A549 (cell line): ENCODE results near the gene PARD6B. TPM values are rescaled to one million over a fixed set of nuclear protein-coding genes. Genes with fewer than 3 reads are reported as not detected.

Experiments used
- ATAC-seq, 2 experiments: fragments of 200-7000 bp in 1 of 2; fragments of >200 bp in 1 of 2; cut with Nextera tagmentation in 1 of 2; cut with Tn5 transposase in 1 of 2; 3 replicates each; pipeline versions ENCODE4 v1.8.0 to v1.9.1; 2018 to 2020; ENCODE audit warnings: mild to moderate bottlenecking in 1 of 2, moderate library complexity in 1 of 2
- CTCF ChIA-PET: fragments of 300-600 bp; sonication (Branson Sonifier 250); formaldehyde crosslinking; extraction: SDS; loops from one replicate; lab custom pipeline; 2021; ENCODE audit warnings: antibody characterized with exemption, inconsistent platforms; lab: Yijun Ruan, JAX
- POLR2A ChIA-PET: fragments of 350-600 bp; formaldehyde crosslinking; extraction: SDS; loops from one replicate; lab custom pipeline; 2021; ENCODE audit warnings: antibody characterized with exemption, inconsistent platforms; lab: Yijun Ruan, JAX
- DNase-seq, 2 experiments: peaks; one replicate each; pipeline versions ENCODE4 v3.0.0 to v3.0.0-alpha.2; 2011 to 2016; ENCODE audit warnings: low read depth in 1 of 2, low spot score in 1 of 2
- FAIRE-seq: peaks from 2 replicates; lab custom pipeline; 2011; peaks lifted over from hg19 to GRCh38; lab: Jason Lieb, UNC
- H3K27ac ChIP-seq, 2 experiments: fragments of >200 bp; sonication (Bioruptor Twin); formaldehyde crosslinking; 3 replicates each; pipeline ENCODE4 v1.5.1; 2016 to 2017
- H3K4me1 ChIP-seq: fragments of >200 bp; sonication (Bioruptor Twin); formaldehyde crosslinking; 3 replicates; pipeline ENCODE4 v1.6.1; 2016
- H3K4me2 ChIP-seq: fragments of >200 bp; sonication (Bioruptor Twin); formaldehyde crosslinking; 3 replicates; pipeline ENCODE4 v1.6.1; 2016
- H3K4me3 ChIP-seq: fragments of >200 bp; sonication (Bioruptor Twin); formaldehyde crosslinking; 3 replicates; pipeline ENCODE4 v1.5.1; 2016
- H3K9me3 ChIP-seq: fragments of >200 bp; sonication (Bioruptor Twin); formaldehyde crosslinking; 3 replicates; pipeline ENCODE4 v1.6.1; 2016
- CEBPB ChIP-seq, 2 experiments: fragments of >200 bp in 1 of 2; sonication (Bioruptor Twin) in 1 of 2; formaldehyde crosslinking in 1 of 2; IDR thresholded peaks; 2 replicates each; pipeline ENCODE4 v1.6.1; 2012 to 2016
- CHD2 ChIP-seq: fragments of 150-350 bp; IDR thresholded peaks from 2 replicates; pipeline ENCODE4 v1.6.1; 2014; ENCODE audit warnings: low read length; ENCODE audit not compliant: partially characterized antibody
- CHD4 ChIP-seq: fragments of 200-600 bp; sonication (generic); IDR thresholded peaks from 2 replicates; pipeline ENCODE4 v1.6.1; 2016; ENCODE audit warnings: antibody characterized with exemption, mild to moderate bottlenecking, borderline replicate concordance
- EHF ChIP-seq: fragments of 250-450 bp; sonication (Bioruptor Pico); IDR thresholded peaks from 2 replicates; pipeline ENCODE4 v1.5.0; 2020; ENCODE audit warnings: mild to moderate bottlenecking
- ESRRA ChIP-seq: fragments of 150-350 bp; IDR thresholded peaks from 2 replicates; pipeline ENCODE4 v1.6.1; 2014; ENCODE audit warnings: mild to moderate bottlenecking, low read length, borderline replicate concordance
- FOXS1 ChIP-seq: fragments of 250-450 bp; sonication (Bioruptor Pico); IDR thresholded peaks from 2 replicates; pipeline ENCODE4 v1.5.0; 2020; ENCODE audit warnings: mild to moderate bottlenecking, moderate library complexity
- HEYL ChIP-seq: fragments of 250-450 bp; sonication (Bioruptor Pico); IDR thresholded peaks from 2 replicates; pipeline ENCODE4 v1.8.0; 2021; ENCODE audit warnings: mild to moderate bottlenecking, moderate library complexity
- HOXB13 ChIP-seq: fragments of 250-450 bp; sonication (Bioruptor Pico); IDR thresholded peaks from 2 replicates; pipeline ENCODE4 v1.5.0; 2020; ENCODE audit warnings: low read depth, mild to moderate bottlenecking, moderate library complexity
- JUNB ChIP-seq: fragments of >200 bp; sonication (Bioruptor Twin); formaldehyde crosslinking; IDR thresholded peaks from 2 replicates; pipeline ENCODE4 v1.6.1; 2016
- KDM1A ChIP-seq: fragments of 200-600 bp; sonication (generic); IDR thresholded peaks from 2 replicates; pipeline ENCODE4 v1.6.1; 2016; ENCODE audit warnings: low read depth, mild to moderate bottlenecking
- NPAS2 ChIP-seq: fragments of 250-450 bp; sonication (Bioruptor Pico); IDR thresholded peaks from 2 replicates; pipeline ENCODE4 v1.8.0; 2022; ENCODE audit warnings: mild to moderate bottlenecking, moderate library complexity, borderline replicate concordance
- POLR2AphosphoS2 ChIP-seq: conservative IDR thresholded peaks from 2 replicates; pipeline ENCODE4 v1.6.1; 2012; ENCODE audit warnings: low read length, improper control_type of control experiment, inconsistent platforms
- RCOR1 ChIP-seq: fragments of 150-350 bp; IDR thresholded peaks from 2 replicates; pipeline ENCODE4 v1.6.1; 2014; ENCODE audit warnings: antibody characterized with exemption, low read length, low read depth
- RFX5 ChIP-seq: fragments of 450-650 bp; IDR thresholded peaks from 2 replicates; pipeline ENCODE4 v1.7.1; 2014; ENCODE audit warnings: antibody characterized with exemption, mild to moderate bottlenecking, moderate library complexity
- RNF2 ChIP-seq: fragments of 200-600 bp; sonication (generic); IDR thresholded peaks from 2 replicates; pipeline ENCODE4 v1.6.1; 2016; ENCODE audit warnings: low read depth, mild to moderate bottlenecking, antibody characterized with exemption, moderate library complexity, borderline replicate concordance
- TFCP2L1 ChIP-seq: fragments of 250-450 bp; sonication (Bioruptor Pico); IDR thresholded peaks from 2 replicates; pipeline ENCODE4 v1.5.0; 2021; ENCODE audit warnings: mild to moderate bottlenecking
- TP53 ChIP-seq: fragments of 250-450 bp; sonication (Bioruptor Pico); IDR thresholded peaks from 2 replicates; pipeline ENCODE4 v1.5.0; 2021; ENCODE audit warnings: mild to moderate bottlenecking, moderate library complexity
- ZC3H11A ChIP-seq: fragments of 450-650 bp; IDR thresholded peaks from 2 replicates; pipeline ENCODE4 v1.6.1; 2014; ENCODE audit warnings: antibody characterized with exemption, mild to moderate bottlenecking
- WGBS: methylation state at CpG from one replicate; pipeline ENCODE4 v1.1.6; 2017; ENCODE audit errors: missing lambda C conversion rate; 5-methylcytosine and 5-hydroxymethylcytosine counted together
- polyA plus RNA-seq, 4 experiments: library from polyadenylated mRNA; depleted of rRNA in 3 of 4; stranded (reverse); fragments of >200 nt; fragmentation: RNase III in 1 of 4; extraction: RNeasy Plus Mini Kit Qiagen cat#74134 plus additional on column Dnase treatment in 1 of 4; gene quantifications; 2 replicates in 3 of 4; 3 replicates in 1 of 4; pipeline ENCODE4 v1.2.3, GENCODE V29; 2011 to 2017
- TF ChIP-seq, protein P1 (sequence below): IDR thresholded peaks from 2 replicates; pipeline ENCODE4 v1.6.1; 2012
- TF ChIP-seq, protein P2 (sequence below): fragments of 250-450 bp; sonication (Bioruptor Pico); IDR thresholded peaks from 2 replicates; pipeline ENCODE4 v1.5.0; 2021; ENCODE audit warnings: mild to moderate bottlenecking, moderate library complexity, borderline replicate concordance
- TF ChIP-seq, protein P3 (sequence below): fragments of 450-650 bp; IDR thresholded peaks from 2 replicates; pipeline ENCODE4 v1.6.1; 2014; ENCODE audit warnings: antibody characterized with exemption

The PARD6B gene
- polyA plus RNA-seq, 2 of the 4 experiments (the other 2 are of a cell fraction) = 3.1 to 6.4 TPM

DNA sequence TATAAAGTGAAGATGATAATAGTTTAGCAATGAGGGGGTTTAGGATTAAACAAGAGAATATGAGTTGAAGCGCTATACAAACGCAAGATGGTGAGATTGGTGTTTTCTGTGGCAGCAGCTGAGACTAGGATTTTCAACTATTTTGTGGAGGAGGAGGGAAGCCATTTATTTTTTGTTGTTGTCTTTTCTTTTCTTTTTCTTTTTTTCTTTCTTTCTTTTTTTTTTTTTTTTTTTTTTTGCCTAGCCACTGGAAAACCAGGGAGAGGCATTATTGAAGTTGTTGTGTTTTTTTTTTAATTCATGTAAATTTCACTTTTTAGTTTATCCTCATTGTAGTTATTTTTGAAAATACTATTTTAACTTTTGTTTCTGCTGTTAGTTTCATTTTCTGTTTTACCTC is 15.9 kb downstream of the PARD6B start:
- Histone ChIP-seq H3K4me3 (peak overlapping the region; percentile 12; the same call in 1 of the 3 replicates), H3K4me2 (peak overlapping the region; percentile 90), H3K27ac (peak overlapping the region; percentile 57 to 86; a peak in 5 of 6 replicates), H3K4me1 (peaks cover 72% of the 10 kb centered on the region), H3K9me3 (no peaks in the 10 kb centered on the region)
- CTCF ChIA-PET = interaction anchor here (1.0 to 20.4 kb wide), 8 partner anchors 14 to 161 kb away, joined by 3 to 276 read pairs (median 28); partner anchors contain the start of genes BCAS4 and PARD6B
- TF ChIP-seq HEYL (no peak), POLR2AphosphoS2 (no peak)
- TF ChIP-seq, protein P1, sequence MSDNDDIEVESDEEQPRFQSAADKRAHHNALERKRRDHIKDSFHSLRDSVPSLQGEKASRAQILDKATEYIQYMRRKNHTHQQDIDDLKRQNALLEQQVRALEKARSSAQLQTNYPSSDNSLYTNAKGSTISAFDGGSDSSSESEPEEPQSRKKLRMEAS = no peak
- no peak for DNase-seq
- no peak for ATAC-seq
- FAIRE-seq = no peak
- POLR2A ChIA-PET = no interaction called here
- WGBS = 90% methylated on average over 2 of the region's 2 CpGs

GRCh38 chr20:50750145-50750671 is 18.8 kb downstream of the PARD6B start:
- CTCF ChIA-PET = interaction anchor here (0.6 to 20.4 kb wide), 30 partner anchors 9 to 162 kb away, joined by 3 to 276 read pairs (median 7); partner anchors contain the start of genes BCAS4 and PARD6B
- no peaks in the 10 kb centered on the region for H3K9me3 ChIP-seq
- ATAC-seq (no peak), FAIRE-seq (no peak), DNase-seq (no peak)
- peaks cover 53% of the 10 kb centered on the region for H3K4me1 ChIP-seq
- WGBS = 82% methylated on average over 8 of the region's 8 CpGs
- H3K27ac ChIP-seq = peak overlapping the region in 1 of 2 experiments; percentile 36; a peak in 2 of 6 replicates
- POLR2A ChIA-PET = interaction anchor here (1.4 to 2.5 kb wide), 2 partner anchors 38 to 40 kb away, joined by 6 to 8 read pairs; no protein-coding TSS in a partner anchor
- no peak overlapping the region for H3K4me3 ChIP-seq
- TF ChIP-seq CEBPB (IDR thresholded peaks at IDR 0.05) (no peak), FOXS1 (CRISPR knock-in tag) (no peak)
- TF ChIP-seq, protein P2, sequence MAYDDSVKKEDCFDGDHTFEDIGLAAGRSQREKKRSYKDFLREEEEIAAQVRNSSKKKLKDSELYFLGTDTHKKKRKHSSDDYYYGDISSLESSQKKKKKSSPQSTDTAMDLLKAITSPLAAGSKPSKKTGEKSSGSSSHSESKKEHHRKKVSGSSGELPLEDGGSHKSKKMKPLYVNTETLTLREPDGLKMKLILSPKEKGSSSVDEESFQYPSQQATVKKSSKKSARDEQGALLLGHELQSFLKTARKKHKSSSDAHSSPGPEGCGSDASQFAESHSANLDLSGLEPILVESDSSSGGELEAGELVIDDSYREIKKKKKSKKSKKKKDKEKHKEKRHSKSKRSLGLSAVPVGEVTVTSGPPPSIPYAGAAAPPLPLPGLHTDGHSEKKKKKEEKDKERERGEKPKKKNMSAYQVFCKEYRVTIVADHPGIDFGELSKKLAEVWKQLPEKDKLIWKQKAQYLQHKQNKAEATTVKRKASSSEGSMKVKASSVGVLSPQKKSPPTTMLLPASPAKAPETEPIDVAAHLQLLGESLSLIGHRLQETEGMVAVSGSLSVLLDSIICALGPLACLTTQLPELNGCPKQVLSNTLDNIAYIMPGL (CRISPR knock-in tag) = no peak
- no peak overlapping the region for H3K4me2 ChIP-seq

- FAIRE-seq (no peak), DNase-seq (no peak), ATAC-seq (no peak)
- CTCF ChIA-PET = interaction anchor here (1.0 to 20.4 kb wide), 5 partner anchors 9 to 128 kb away, joined by 3 to 276 read pairs (median 8); partner anchors contain the start of gene BCAS4
- no peak overlapping the region for H3K4me2 ChIP-seq
- no peak overlapping the region for H3K27ac ChIP-seq
- WGBS = 95% methylated on average over 3 of the region's 3 CpGs
- no peak overlapping the region for H3K4me3 ChIP-seq
- H3K9me3 ChIP-seq = no peaks in the 10 kb centered on the region
- no peak for TF ChIP-seq RNF2
- no peak for TF ChIP-seq ESRRA
- TF ChIP-seq HOXB13 (CRISPR knock-in tag) = no peak
- TF ChIP-seq KDM1A = no peak
- TF ChIP-seq, all 56 proteins: peak for 0
- H3K4me1 ChIP-seq = peaks cover 35% of the 10 kb centered on the region
- POLR2A ChIA-PET = interaction anchor here (1.3 kb wide), 1 partner anchor 9 kb away, joined by 4 read pairs; no protein-coding TSS in a partner anchor
These were observed 21.8 kb downstream of the PARD6B start for GRCh38 chr20:50753152-50753551.

- Histone ChIP-seq H3K4me3 (no peak overlapping the region), H3K4me1 (peaks cover 28% of the 10 kb centered on the region; the same call in 2 of the 3 replicates), H3K4me2 (no peak overlapping the region), H3K27ac (peak overlapping the region in 1 of 2 experiments; percentile 17; a peak in 1 of 6 replicates), H3K9me3 (no peaks in the 10 kb centered on the region)
- DNase-seq (no peak), FAIRE-seq (no peak), ATAC-seq (no peak)
- ChIA-PET CTCF (interaction anchor here (0.7 to 20.4 kb wide), 7 partner anchors 10 to 129 kb away, joined by 3 to 276 read pairs (median 8); partner anchors contain the start of gene BCAS4), POLR2A (no interaction called here)
- WGBS = 88% methylated on average over 4 of the region's 4 CpGs
- TF ChIP-seq CHD4 = no peak
- TF ChIP-seq HEYL = no peak
- no peak for TF ChIP-seq TP53
These were observed 23.0 kb downstream of the PARD6B start for GRCh38 chr20:50754420-50754819.

GRCh38 chr20:50756447-50756846 is 25.1 kb downstream of the PARD6B start:
- WGBS = 80% methylated on average over 2 of the region's 2 CpGs
- no peak overlapping the region for H3K4me3 ChIP-seq
- FAIRE-seq (no peak), DNase-seq (no peak), ATAC-seq (no peak)
- CTCF ChIA-PET = interaction anchor here (0.6 to 20.4 kb wide), 8 partner anchors 11 to 178 kb away, joined by 3 to 276 read pairs (median 5); partner anchors contain the start of gene BCAS4
- peaks cover 40% of the 10 kb centered on the region for H3K4me1 ChIP-seq
- peak overlapping the region; percentile 18 to 46; a peak in 3 of 6 replicates for H3K27ac ChIP-seq
- H3K4me2 ChIP-seq = no peak overlapping the region; the same call in 1 of the 3 replicates
- H3K9me3 ChIP-seq = no peaks in the 10 kb centered on the region
- POLR2A ChIA-PET = no interaction called here
- TF ChIP-seq ZC3H11A (no peak), HEYL (no peak), NPAS2 (CRISPR knock-in tag) (no peak), JUNB (no peak), RFX5 (no peak), ESRRA (no peak), CHD2 (no peak), TFCP2L1 (CRISPR knock-in tag) (no peak), RCOR1 (no peak), HOXB13 (CRISPR knock-in tag) (no peak), EHF (CRISPR knock-in tag) (no peak)
- TF ChIP-seq, protein P3, sequence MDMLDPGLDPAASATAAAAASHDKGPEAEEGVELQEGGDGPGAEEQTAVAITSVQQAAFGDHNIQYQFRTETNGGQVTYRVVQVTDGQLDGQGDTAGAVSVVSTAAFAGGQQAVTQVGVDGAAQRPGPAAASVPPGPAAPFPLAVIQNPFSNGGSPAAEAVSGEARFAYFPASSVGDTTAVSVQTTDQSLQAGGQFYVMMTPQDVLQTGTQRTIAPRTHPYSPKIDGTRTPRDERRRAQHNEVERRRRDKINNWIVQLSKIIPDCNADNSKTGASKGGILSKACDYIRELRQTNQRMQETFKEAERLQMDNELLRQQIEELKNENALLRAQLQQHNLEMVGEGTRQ = no peak
